ENCODE results near the gene DXO.
"Not testable (repeated sequence)": the region's sequence is repeated elsewhere in the genome, so short reads cannot be mapped to it uniquely, and the experiment has no call there.

- TF ChIP-seq, protein P1, sequence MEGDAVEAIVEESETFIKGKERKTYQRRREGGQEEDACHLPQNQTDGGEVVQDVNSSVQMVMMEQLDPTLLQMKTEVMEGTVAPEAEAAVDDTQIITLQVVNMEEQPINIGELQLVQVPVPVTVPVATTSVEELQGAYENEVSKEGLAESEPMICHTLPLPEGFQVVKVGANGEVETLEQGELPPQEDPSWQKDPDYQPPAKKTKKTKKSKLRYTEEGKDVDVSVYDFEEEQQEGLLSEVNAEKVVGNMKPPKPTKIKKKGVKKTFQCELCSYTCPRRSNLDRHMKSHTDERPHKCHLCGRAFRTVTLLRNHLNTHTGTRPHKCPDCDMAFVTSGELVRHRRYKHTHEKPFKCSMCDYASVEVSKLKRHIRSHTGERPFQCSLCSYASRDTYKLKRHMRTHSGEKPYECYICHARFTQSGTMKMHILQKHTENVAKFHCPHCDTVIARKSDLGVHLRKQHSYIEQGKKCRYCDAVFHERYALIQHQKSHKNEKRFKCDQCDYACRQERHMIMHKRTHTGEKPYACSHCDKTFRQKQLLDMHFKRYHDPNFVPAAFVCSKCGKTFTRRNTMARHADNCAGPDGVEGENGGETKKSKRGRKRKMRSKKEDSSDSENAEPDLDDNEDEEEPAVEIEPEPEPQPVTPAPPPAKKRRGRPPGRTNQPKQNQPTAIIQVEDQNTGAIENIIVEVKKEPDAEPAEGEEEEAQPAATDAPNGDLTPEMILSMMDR (IDR thresholded peaks at IDR 0.05), result not testable (repeated sequence)
- not testable (repeated sequence) for TF ChIP-seq E2F4 (CRISPR knock-in tag; IDR thresholded peaks at IDR 0.05; ENCODE audit: borderline replicate concordance, low read depth)
These were observed 4.1 kb upstream of the DXO start for GRCh38 chr6:31976065-31976464.
